Endothelial cell of umbilical vein (primary cell): ENCODE measurements around the gene SLC17A9. TPM values are rescaled to one million over a fixed set of nuclear protein-coding genes. Genes with fewer than 3 reads are reported as not detected.

Source experiments
- BruUV-seq: library from RNA; stranded (reverse); fragments of 400-500 nt; replicated peaks from 2 replicates; lab custom pipeline; 2021; lab: Mats Ljungman, UMichigan
- CTCF ChIA-PET: fragments of 300-600, 350-600 bp; sonication (Branson Sonifier 250); formaldehyde crosslinking; loops from one replicate; lab custom pipeline; 2021; ENCODE audit warnings: antibody characterized with exemption, inconsistent platforms; lab: Charles Lee
- POLR2A ChIA-PET: fragments of 300-600, 350-600 bp; sonication (Branson Sonifier 250); formaldehyde crosslinking; loops from one replicate; lab custom pipeline; 2021; ENCODE audit warnings: antibody characterized with exemption, inconsistent platforms; lab: Charles Lee
- DNase-seq: peaks from one replicate; pipeline ENCODE4 v3.0.0-alpha.2; 2011; ENCODE audit warnings: low read depth, low spot score
- FAIRE-seq: peaks from 2 replicates; lab custom pipeline; 2011; peaks lifted over from hg19 to GRCh38; lab: Jason Lieb, UNC
- H2AFZ ChIP-seq: 2 replicates; pipeline ENCODE4 v1.6.0; 2012; ENCODE audit warnings: low read depth, low read length, control low read depth, inconsistent platforms
- H3K27ac ChIP-seq: 2 replicates; pipeline ENCODE4 v1.5.1; 2011; ENCODE audit warnings: low read depth, mild to moderate bottlenecking, control low read depth, low read length, moderate library complexity; ENCODE audit not compliant: insufficient read depth
- H3K27me3 ChIP-seq, 2 experiments: 2 replicates each; pipeline versions ENCODE4 v1.6.0 to v1.6.1; 2011; ENCODE audit warnings: low read length in 2 of 2, mixed read lengths in 1 of 2; ENCODE audit not compliant: control insufficient read depth in 2 of 2, insufficient read depth in 2 of 2
- H3K36me3 ChIP-seq, 2 experiments: 2 replicates in 1 of 2; 3 replicates in 1 of 2; pipeline ENCODE4 v1.5.1; 2011; ENCODE audit warnings: low read length in 2 of 2, mild to moderate bottlenecking in 1 of 2, moderate library complexity in 1 of 2; ENCODE audit not compliant: control insufficient read depth in 2 of 2, insufficient read depth in 2 of 2; ENCODE audit errors: extremely low read depth in 1 of 2
- H3K4me1 ChIP-seq: 3 replicates; pipeline ENCODE4 v1.5.1; 2011; ENCODE audit warnings: mild to moderate bottlenecking, low read length; ENCODE audit not compliant: control insufficient read depth, insufficient read depth; ENCODE audit errors: extremely low read depth
- H3K4me2 ChIP-seq: 2 replicates; pipeline ENCODE4 v1.6.1; 2011; ENCODE audit warnings: low read length, control low read depth, mixed read lengths; ENCODE audit not compliant: insufficient read depth
- H3K4me3 ChIP-seq, 3 experiments: fragments of 200-600 bp in 1 of 3; sonication (generic), shearing (Covaris generic) in 1 of 3; replicated peaks in 1 of 3; 2 replicates each; pipeline ENCODE4 v1.5.1; 2011 to 2016; ENCODE audit warnings: control low read depth in 3 of 3, low read length in 3 of 3, mild to moderate bottlenecking in 2 of 3, inconsistent platforms in 1 of 3, low read depth in 1 of 3, moderate library complexity in 1 of 3; ENCODE audit not compliant: insufficient read depth in 1 of 3
- H3K79me2 ChIP-seq: 2 replicates; pipeline ENCODE4 v1.6.0; 2012; ENCODE audit warnings: low read length, inconsistent platforms; ENCODE audit not compliant: control insufficient read depth, insufficient read depth
- H3K9ac ChIP-seq: replicated peaks from 2 replicates; pipeline ENCODE3; 2011; ENCODE audit warnings: low read length, control low read depth; ENCODE audit not compliant: insufficient read depth; ENCODE audit errors: extremely low read depth
- H3K9me1 ChIP-seq: replicated peaks from 3 replicates; pipeline ENCODE4 v1.6.0; 2011; ENCODE audit warnings: mild to moderate bottlenecking, low read length; ENCODE audit not compliant: control insufficient read depth, insufficient read depth; ENCODE audit errors: extremely low read depth
- H3K9me3 ChIP-seq: replicated peaks from 2 replicates; pipeline ENCODE4 v1.5.1; 2012; ENCODE audit warnings: low read length, inconsistent platforms; ENCODE audit not compliant: control insufficient read depth, insufficient read depth
- H4K20me1 ChIP-seq: replicated peaks from 2 replicates; pipeline ENCODE3; 2011; ENCODE audit warnings: mild to moderate bottlenecking, low read length; ENCODE audit not compliant: control insufficient read depth, insufficient read depth; ENCODE audit errors: extremely low read depth
- CTCF ChIP-seq, 2 donors: IDR thresholded peaks; 1 replicate in 1 of 2; 2 replicates in 1 of 2; pipeline ENCODE4 v1.5.1; 2011; ENCODE audit warnings: low read length in 2 of 2, mild to moderate bottlenecking in 2 of 2, moderate library complexity in 2 of 2, control low read depth in 1 of 2, inconsistent platforms in 1 of 2, low read depth in 1 of 2; ENCODE audit not compliant: insufficient read depth in 1 of 2; ENCODE audit errors: extremely low read depth in 1 of 2
- EZH2 ChIP-seq: IDR thresholded peaks from 2 replicates; pipeline ENCODE4 v1.6.1; 2012; ENCODE audit warnings: borderline replicate concordance, low read depth, mild to moderate bottlenecking, moderate library complexity, low read length, inconsistent platforms; ENCODE audit not compliant: severe bottlenecking
- FOS ChIP-seq: IDR thresholded peaks from 2 replicates; pipeline ENCODE4 v1.6.1; 2011; ENCODE audit warnings: mild to moderate bottlenecking, low read length, moderate library complexity, borderline replicate concordance; ENCODE audit not compliant: insufficient read depth
- GATA2 ChIP-seq: IDR thresholded peaks from 2 replicates; pipeline ENCODE4 v1.7.0; 2011; ENCODE audit warnings: low read depth, mild to moderate bottlenecking, moderate library complexity, mixed read lengths, low read length; ENCODE audit not compliant: insufficient read length, insufficient read depth
- JUN ChIP-seq: IDR thresholded peaks from 2 replicates; pipeline ENCODE4 v1.6.1; 2011; ENCODE audit warnings: borderline replicate concordance, low read depth; ENCODE audit not compliant: insufficient read length, insufficient read depth
- MAX ChIP-seq: IDR thresholded peaks from 2 replicates; pipeline ENCODE4 v1.6.1; 2011; ENCODE audit not compliant: insufficient read depth, insufficient read length
- MYC ChIP-seq: IDR thresholded peaks from one replicate; pipeline ENCODE4 v1.6.1; 2011; ENCODE audit warnings: mild to moderate bottlenecking, low read depth, low read length
- POLR2A ChIP-seq: IDR thresholded peaks from 2 replicates; pipeline ENCODE4 v1.6.1; 2012; ENCODE audit warnings: low read depth, mild to moderate bottlenecking, control low read depth, low read length
- POLR2AphosphoS5 ChIP-seq: IDR thresholded peaks from 2 replicates; pipeline ENCODE4 v1.6.1; 2012; ENCODE audit warnings: low read depth, mild to moderate bottlenecking, control low read depth, low read length, moderate library complexity; ENCODE audit not compliant: insufficient read depth
- dilution Hi-C: fragments of 300-500 bp; cut with MboI; formaldehyde crosslinking; loops from one replicate; pipeline ENCODE4 v1.15.0; 2019; ENCODE audit warnings: low sequenced_read_pairs; ENCODE audit not compliant: extremely low pct_ligation_motif_present
- intact Hi-C: fragments of 100-400 bp; cut with micrococcal nuclease; formaldehyde crosslinking; loops from one replicate; pipeline ENCODE4 v1.10.0; 2022
- polyA plus RNA-seq, 4 experiments: library from polyadenylated mRNA; depleted of rRNA in 3 of 4; stranded (reverse) in 3 of 4; unstranded in 1 of 4; fragments of >200 nt; gene quantifications; 2 replicates each; pipeline versions ENCODE4 v1.2.1 to v1.2.3, GENCODE V29; 2011 to 2012; ENCODE audit warnings: missing spikeins in 1 of 4
- total RNA-seq: library from RNA; stranded (reverse); gene quantifications from 2 replicates; pipeline ENCODE4 v1.2.3, GENCODE V29; 2021

Gene SLC17A9
- total and polyA plus RNA-seq, 2 donors (not counting 3 experiments of a cell fraction or from before 2014, with no cell fraction given) = 38.2 to 44.5 TPM

- Histone ChIP-seq H3K4me1 (no peaks in the 10 kb centered on the region), H3K27me3 (peaks cover 42 to 46% of the 10 kb centered on the region in 2 experiments), H3K36me3 (no peaks in the 10 kb centered on the region), H3K9ac (no peak overlapping the region), H3K4me2 (no peak overlapping the region), H4K20me1 (no peaks in the 10 kb centered on the region), H3K9me3 (no peaks in the 10 kb centered on the region), H3K27ac (no peak overlapping the region), H2AFZ (no peak overlapping the region), H3K9me1 (no peaks in the 10 kb centered on the region), H3K4me3 (no peak overlapping the region), H3K79me2 (no peaks in the 10 kb centered on the region)
- no TSS peak for BruUV-seq
- no peak for TF ChIP-seq MYC
- no peak for TF ChIP-seq FOS
- TF ChIP-seq GATA2 = no peak
- no peak for TF ChIP-seq CTCF (IDR thresholded peaks at IDR 0.05; ENCODE audit: extremely low read depth in 1 of 2, insufficient read depth in 1 of 2, low read depth in 1 of 2, low read length in 2 of 2)
- no peak for TF ChIP-seq JUN
- no peak for TF ChIP-seq POLR2AphosphoS5
- no peak for TF ChIP-seq POLR2A
- no peak for TF ChIP-seq MAX
- TF ChIP-seq EZH2 = no peak
- no peak for FAIRE-seq
- ChIA-PET CTCF (interaction anchor here (1.0 to 1.2 kb wide), 2 partner anchors 35 to 100 kb away, joined by 3 to 5 read pairs; no protein-coding TSS in a partner anchor), POLR2A (no interaction called here)
- intact Hi-C loops = no loop called here
- dilution Hi-C loops = no loop called here
- no peak for DNase-seq
Measured at GRCh38 chr20:62975812-62976508, 23.5 kb downstream of the SLC17A9 start.
